Fibroblast of skin of abdomen (primary cell): ENCODE measurements around the gene LNX1.

Experiments used
- DNase-seq: peaks from one replicate; pipeline ENCODE4 v3.0.0-alpha.2; 2013

LNX1 gene

DNA sequence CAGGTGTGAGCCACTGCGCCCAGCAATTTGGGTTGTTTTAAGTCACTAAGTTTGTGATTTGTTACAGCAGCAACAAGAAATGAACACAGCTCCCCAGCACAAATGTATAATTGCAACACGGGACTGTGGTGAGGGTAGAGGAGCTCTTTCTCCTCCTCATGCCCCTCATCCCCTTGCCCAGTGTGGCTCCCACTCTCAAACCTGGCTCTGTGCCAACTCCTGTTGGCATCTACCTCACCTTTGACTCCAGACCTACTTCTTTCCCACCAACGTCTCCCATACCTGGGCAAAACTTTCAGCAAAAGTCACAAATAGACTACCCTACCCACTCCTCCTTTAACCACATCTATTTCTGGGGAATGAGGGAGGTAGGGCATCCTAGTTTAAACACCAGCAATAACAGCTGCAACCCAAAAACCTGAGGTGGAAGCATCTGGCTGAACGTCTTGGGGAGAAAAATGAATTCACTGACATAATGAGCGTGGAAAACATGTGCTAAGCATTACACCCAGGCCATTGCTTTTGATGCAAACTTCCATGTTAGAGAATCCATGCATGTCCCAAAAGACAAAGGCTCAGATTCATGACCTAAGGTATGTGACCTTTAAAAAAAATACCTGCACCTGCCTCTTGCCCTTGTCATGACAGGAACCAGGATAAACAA lies 19.2 kb downstream of the LNX1 start:
- DNase-seq: no peak

DNA sequence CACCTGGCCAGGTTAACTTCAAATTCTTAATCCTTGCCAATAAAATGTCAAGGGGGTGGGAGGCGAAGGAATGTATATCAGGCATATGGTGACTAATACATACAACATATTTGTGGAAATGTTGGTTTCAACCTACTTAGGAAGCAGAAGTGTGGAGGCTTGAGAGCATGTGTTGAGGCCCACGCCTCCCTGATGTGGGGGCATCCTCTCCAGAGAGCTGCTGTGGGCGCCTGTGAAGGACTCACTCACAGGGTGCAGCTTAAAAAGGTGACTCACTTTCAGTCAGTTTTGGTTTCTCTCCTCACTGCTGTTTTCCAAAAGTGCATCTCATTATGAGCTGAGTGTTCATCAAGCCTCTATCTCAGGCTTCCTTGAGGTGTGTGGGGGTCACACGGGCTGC lies 27.5 kb downstream of the LNX1 start:
- peak; percentile 98 for DNase-seq

DNA sequence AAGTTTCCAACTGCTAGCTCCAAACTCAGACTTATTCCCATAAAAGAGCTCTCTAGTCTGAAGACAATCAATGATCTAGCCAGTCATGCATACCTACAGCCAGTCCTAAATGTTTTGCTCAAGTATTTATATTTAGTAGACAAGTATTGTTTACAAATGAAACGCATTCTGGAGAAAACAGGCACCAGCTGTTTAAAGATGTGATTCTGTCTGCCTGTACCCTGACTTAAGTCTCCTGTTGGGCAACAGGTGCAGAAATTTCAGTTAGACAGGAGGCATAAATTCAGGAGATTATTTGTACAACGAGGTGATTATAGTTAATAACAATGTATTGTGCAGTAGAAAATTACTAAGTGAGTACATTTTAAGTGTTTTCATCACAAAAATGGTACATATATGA lies 28.9 kb downstream of the LNX1 start:
- no peak for DNase-seq

DNA sequence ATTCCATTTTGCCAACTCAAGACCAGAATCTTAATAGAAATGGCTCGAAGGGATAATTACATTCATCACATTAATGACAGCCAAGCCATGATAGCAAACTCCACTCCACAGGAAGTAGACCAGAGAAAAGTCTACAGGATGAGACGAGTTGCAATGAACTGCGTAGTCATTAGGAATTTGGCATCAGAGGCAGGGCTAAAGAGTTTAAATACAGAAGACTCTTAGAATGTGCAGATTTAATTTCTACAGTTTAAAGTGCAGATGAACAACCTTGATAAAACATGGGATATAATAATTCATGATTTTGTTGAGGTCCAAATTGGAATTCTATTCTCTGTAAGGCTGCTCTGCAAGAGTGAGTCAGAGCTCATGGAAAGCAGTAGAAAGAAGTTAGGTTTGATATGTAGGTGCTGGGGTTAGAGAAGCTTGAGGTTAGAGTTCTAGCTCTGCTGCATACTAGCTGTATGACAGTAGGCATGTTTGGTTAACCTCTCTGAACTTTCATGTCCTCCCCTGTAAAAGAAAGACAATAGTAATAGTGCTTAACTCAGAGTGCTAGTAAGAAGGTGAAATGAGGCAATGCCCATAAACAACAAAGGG lies 32.2 kb downstream of the LNX1 start:
- peak; percentile 69 for DNase-seq

DNA sequence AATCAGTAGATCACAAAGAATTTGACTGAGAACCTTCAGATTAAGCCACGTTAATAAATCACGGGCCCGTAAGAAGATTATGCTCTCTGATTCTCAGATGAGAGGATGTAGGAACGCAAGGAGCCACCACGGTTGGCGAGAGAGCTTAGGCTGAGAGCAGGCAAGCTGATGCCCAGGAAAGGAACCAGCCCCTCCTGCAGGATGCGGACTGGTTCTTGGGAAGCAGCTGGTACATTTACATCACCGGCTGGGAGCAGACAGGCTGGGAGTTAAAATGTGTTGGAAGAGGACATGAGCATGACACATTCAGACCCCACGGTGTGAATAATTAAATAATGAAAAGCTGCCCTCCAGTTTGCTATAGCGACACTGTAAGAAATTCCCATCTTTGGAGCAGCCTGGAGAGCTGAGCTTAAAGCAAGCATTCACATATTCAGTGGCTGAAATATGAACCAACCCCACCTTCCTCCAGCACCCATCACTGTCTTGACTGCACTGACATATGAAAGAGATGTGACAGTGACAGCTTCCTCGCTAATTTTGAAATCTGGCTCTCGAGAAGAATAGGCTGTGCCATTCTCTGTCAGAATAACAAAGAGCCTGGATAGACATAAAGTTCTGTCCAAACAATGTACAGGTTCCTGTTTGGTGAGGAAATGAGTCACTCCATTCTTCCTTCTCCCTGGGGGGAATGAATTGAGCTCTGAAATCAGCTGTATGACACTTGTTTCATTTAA lies 33.1 kb downstream of the LNX1 start:
- DNase-seq: peak; percentile 76

DNA sequence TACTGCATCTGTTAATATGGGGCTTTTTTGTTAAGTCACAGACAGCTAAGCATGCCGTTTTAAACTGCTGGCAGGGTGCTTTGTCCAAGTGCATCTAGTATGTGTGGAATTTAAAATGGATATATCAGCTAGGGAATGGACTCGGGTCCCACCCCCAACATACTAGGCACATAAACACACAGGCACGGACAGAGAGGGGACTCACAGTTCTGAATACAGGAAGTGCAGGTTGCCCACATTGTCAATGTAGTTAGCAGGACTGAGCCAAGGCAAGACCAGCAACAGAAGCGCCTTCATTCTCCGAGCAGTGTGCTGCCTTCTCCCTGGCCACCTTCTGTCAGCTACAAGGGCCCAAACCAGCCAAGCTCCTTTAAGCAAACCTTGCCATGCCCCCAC lies 33.6 kb downstream of the LNX1 start:
- DNase-seq: peak; percentile 52

DNA sequence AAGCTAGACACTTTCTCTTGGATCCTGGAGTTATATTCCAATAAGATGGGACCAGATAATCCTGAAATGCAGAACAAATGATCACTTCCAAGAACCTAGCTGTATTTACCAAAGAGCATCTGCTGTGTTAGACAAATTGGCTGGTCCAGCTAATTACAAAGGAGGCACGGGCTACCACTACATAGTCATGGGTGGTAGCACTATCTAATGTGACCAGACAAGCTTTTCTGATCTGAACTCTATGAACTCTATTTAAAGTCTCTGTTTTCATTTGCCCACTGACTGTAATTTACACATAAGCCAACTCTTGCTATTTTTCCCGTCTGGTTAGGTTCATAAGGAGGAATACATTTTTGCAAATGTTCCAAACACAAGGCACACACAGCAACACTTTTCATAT lies 34.6 kb downstream of the LNX1 start:
- no peak for DNase-seq

DNA sequence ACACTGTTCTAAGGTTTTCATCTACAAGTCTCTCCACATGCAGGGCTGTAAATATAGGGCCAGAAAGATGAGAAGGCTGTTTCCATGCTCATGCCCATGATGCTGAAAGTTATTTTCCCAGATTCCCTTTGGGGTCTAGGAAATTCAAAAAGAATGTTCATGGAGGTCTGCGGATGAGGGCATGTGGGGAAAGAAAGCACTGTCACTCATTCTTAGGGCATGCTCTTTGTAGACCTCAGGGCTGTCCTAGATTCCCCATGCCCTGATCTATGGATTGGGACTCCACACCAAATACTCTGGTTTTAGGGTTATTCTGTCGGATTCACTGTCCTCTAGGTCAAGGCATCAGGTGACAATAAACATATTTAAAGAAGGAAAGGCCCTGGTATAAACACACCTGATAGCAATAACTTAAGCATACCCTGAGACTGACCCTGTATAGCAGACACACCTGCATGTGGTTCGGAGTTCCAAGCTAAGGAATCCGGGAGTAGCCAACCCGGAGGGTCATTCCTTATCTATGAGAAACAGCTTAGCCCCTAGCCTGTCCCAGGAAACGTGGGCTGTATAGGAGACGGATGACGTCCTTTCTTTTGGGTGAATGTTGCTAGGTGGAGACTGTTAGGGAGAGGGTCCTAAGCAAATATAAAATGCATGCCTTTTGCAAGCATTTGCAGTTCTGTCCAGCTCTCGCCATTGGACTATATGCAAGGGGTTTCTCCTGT lies 37.6 kb downstream of the LNX1 start:
- DNase-seq: no peak

DNA sequence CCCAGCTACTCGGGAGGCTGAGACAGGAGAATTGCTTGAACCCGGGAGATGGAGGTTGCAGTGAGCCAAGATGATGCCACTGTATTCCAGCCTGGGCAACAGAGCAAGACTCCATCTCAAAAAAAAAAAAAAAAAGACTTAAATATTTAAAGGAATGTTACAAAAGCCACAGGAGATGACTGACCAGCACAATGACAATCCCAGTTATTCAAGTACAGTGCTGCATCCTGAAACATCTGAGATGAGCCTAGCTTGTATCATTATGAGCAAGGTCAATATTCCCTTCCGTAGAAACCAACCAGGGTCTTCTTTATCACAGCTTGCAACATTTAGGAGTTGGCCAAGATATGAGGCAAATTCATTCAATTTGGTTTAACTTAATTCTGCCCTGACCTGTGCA lies 38.6 kb downstream of the LNX1 start:
- DNase-seq: no peak

DNA sequence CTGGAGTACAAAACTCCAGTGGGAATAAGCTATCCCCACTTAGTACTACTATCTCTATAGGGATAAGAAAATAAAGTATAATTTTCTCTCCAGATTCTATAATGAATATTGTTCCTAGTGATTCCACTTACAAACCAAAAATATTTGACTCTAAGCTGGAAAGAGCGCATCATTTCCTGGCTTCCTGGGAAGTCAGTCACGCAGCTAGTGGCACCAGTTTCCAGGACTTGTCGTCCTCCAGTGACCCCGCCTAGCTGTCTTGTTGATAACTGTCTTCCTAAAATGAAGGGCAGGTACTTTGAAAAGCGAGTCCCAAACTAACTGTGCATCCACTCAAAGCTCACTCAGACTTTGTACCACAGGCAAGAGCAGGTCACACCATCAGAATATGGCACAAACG lies 39.3 kb downstream of the LNX1 start:
- DNase-seq: no peak

DNA sequence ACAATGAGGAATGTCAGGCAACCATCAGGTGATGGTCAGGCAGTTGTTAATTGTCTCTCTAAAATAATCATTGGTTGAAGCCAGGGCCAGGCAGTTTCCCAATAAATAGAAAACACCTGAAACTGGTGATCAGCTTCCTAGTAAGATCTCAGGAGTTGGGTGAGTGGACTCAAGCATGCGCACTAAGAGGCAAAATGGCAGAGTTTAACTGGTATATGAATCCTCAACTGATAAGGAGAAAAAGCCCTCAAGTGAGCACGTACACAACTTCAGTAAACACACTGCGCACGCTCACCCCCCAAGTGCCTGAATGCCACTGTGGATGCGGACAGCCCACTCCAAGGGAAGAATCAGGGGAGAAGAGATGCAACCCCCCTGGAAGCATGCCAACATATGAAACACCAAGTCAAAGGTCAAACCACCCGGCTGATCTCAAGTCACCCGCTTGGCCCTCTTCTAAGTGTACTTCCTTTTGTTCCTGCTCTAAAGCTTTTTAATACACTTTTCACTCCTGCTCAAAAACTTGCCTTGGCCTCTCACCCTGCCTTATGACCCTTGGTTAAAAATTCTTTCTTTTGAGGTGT lies 39.9 kb downstream of the LNX1 start:
- no peak for DNase-seq

DNA sequence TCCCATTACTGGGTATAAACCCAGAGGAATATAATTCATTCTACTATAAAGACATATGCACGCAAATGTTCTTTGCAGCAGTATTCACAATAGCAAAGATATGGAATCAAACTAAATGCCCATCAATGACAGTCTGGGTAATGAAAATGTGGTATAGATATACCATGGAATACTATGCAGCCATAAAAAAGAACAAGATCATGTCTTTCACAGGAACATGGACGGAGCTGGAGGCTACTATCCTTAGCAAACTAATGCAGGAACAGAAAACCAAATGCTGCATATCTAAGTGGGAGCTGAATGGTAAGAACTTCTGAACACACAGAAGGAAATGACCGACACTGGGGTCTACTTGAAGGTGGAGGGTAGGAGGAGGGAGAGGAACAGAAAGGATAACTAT lies 42.6 kb downstream of the LNX1 start:
- no peak for DNase-seq

DNA sequence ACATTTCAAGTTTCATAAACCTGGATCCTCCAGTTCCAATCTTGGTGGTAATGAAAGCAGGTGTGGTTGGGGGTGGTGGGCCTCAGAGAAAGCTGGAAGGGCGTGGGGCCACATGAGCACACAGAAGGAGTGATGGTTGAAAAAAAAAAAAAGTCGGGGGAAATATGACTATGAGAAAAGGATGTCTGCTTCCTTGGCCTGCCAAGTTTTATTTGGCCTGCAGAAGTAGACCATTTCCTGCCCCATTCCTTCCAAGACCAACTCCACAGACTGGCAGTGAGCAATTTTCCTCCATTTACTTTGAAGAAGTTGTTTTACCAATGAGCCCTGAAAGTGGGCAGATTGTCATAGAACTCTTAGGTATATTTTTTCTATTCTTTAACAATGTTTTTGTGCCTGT lies 43.3 kb downstream of the LNX1 start:
- DNase-seq: no peak

DNA sequence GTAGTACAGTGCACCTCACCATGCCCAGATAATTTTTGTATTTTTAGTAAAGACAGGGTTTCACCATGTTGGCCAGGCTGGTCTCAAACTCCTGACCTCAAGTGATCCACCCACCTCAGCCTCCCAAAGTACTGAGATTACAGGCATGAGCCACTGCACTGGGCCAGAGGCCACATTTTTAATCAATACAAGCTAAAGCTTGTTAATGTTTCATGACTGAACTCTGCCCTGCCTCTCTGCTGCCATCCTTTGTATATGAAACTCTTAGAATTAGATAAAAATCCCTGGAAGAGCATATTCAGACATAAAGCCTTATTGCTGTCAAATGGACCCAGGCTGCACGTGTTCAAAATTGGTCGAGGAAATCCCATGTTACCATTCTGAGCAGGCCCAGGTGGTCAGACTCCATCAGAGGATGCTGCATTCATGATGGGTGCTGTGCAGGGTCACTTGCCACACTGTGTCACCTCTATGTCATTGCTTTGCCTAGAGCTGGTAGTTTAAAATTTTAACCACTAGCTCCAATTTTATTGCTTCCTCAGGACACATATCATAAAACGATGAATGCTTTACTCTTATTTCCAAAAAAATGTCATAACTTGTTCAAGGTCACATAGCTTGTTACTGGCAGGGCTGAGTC lies 45.2 kb downstream of the LNX1 start:
- DNase-seq: no peak

DNA sequence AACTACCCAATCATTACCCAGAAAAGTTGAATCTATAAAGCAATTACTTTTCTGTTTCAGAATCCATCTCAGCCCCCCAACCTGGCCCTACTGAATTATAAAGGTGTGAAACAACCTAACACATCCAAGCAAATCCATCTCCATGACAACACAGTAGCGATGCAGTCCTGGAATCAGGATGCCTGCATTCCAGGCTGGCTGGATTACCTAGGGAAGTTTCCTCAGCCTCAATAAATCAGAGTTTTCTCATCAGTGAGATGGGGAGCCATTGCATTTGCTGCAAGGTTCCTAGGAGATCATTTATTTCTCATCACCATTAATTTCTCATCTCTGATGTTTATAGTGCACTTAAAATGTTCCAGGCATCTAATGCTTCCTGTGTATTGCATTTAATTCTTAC lies 46.0 kb downstream of the LNX1 start:
- DNase-seq: no peak

DNA sequence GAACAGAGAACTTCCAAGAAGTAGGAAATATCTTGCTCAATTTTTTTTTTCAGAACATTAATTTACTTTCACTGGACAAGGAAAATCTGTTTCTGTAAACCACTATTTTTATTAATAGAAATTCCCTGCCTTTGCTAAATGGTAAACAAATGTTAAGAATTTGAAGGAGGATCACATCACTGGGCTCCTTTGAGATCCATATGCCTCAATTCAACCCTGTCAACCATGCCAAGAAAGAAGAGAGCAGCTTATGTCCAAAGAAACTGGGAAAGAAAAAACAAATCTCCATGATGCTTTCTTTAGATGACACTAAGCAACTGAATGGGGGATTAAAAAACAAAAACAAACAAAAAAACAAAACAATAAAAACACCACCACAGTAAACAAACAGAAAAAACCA lies 47.7 kb downstream of the LNX1 start:
- DNase-seq: no peak

DNA sequence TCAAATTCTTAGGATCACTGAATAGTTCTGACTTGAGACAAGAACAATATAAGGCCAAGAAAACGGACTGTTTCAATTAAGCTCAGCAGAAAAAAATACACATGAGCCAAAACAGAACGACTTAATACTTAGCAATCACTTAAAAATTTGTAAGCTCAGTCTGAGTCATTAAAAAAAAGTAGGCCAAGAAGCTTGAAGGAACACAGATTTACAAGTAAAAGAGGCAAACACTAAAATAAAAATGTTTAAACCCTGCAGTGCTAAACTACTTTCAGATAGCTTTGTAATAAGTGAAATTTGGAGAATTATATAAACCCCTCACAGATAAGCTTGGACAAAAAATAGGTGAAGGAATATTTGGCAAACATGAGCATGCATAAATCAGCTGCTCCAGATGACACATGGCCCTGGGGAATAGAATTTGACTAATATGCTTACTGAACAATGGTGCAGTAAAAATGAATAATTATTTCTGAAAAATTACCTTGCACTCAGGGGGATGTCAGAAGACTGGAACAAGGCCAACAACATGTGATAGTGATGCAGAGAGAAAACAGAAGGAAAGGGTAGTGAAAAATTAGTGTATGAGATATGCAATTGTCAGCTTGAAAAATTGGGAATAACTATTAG lies 49.6 kb downstream of the LNX1 start:
- peak; percentile 97 for DNase-seq

DNA sequence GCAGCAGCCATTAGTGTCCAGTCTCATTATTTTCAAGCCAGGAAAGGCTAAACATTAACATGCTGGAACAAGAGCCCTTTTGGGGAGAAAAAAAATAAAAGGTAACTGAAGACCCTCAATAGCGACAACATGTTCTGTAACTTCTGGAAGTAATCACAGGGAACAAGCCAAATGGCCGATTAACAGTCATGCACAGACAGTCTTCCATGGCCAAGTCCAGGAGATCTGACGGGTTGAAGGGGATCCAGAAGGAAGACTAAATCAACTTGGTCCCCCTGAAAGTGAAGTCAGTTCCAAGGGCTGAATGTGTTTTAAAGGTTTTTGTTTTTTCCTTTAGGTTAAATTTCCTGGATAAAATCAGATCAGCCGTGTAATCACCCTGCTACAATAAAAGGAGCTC lies 52.5 kb downstream of the LNX1 start:
- no peak for DNase-seq

DNA sequence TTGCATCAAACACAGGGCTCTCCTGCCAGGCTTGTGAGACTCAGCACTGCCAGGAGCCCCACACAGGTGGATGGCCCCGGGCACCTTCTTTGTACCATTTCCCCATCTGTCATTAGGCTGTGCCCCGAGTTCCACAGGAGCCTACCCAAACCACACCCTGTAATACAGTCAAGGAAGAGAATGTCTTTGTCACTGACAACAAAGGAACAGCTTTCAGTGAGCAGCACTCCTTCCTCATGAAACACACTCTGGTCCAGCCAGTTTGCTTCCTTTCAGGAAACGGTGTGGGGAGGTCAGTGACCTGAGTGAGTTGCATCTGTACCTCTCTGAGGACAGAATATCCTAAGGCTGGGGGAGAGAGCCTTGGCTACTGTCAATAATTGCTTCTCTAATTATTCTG lies 53.7 kb downstream of the LNX1 start:
- no peak for DNase-seq

DNA sequence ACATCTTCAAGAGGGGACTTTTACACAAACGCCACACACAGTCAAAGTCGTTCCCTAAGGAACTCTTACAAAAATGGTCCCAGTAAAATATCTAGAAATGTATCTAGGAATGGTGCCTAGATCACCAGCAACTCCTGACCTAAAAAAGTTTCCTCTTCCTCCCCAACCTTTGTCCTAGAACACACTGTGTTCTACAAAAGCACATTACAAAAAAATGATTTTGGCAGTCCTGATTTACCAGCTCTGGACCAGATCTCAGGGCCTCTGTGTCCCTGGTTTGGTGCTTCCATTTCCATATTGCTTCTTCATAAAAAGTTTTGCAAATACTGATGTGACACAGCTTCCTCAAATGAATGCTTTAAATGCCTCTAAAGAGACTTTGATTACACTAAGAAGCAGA lies 55.0 kb downstream of the LNX1 start:
- no peak for DNase-seq

DNA sequence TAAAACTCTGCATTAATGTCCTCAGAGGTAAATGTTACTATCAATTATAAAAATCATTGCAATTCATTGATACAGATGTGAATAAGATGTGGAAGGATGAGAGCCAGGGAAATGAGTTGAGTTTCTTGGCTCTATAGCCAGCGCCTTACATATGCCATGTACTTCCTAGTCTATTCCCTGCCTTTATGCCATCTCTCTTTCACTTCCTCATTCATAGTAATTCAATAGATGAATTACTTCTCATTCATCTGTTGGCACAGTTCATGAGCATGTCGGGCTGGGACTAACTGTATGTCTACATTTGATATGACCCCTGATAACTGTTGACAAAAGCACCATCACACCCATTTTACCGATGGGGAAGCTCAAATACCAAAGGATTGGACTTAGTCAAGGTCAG lies 55.7 kb downstream of the LNX1 start:
- no peak for DNase-seq

DNA sequence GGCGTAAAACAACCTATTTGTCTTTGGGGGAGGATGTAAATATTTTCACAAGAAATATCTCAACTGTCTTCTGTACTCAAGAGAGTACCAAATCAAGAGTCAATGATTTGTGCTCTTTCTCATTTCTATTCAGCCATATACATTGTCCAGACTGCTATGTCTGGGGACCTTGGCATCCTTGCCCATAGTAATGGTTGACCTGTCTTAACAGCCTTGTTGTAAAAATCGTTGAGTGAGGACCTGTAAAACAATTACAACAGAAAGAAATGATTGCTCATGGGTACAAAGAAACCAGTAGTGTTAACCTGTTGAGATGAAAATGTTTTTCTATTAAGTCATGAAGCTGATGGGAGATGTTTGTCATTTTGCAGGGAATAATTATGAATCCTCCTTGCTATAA lies 56.6 kb downstream of the LNX1 start:
- no peak for DNase-seq
